ENCODE data around the gene KDM4B. TPM values are rescaled to one million over a fixed set of nuclear protein-coding genes. Genes with fewer than 3 reads are reported as not detected.

The KDM4B gene
- polyA plus RNA-seq, 1 experiment: 7.7 TPM

- Histone ChIP-seq H3K9me3 (ENCODE audit: control insufficient read depth, insufficient read depth, low read length) (peaks cover 9% of the 10 kb centered on the region), H3K4me3 (ENCODE audit: low read depth, low read length) (no peak overlapping the region), H3K27ac (ENCODE audit: low read depth, low read length) (no peak overlapping the region), H3K27me3 (ENCODE audit: control insufficient read depth, insufficient read depth, low read length) (no peaks in the 10 kb centered on the region)
- DNase-seq (ENCODE audit: low read depth, low spot score): no peak
- POLR2A ChIA-PET: no interaction called here
- CTCF ChIA-PET: no interaction called here
- no peak for TF ChIP-seq CTCF (IDR thresholded peaks at IDR 0.05; ENCODE audit: low read depth, low read length)
Measured at GRCh38 chr19:5064896-5065295, 96.0 kb downstream of the KDM4B start.

- ChIA-PET POLR2A (no interaction called here), CTCF (no interaction called here)
- no peak for DNase-seq (ENCODE audit: low read depth, low spot score)
- TF ChIP-seq CTCF (IDR thresholded peaks at IDR 0.05; ENCODE audit: low read depth, low read length): no peak
- H3K9me3 ChIP-seq (ENCODE audit: control insufficient read depth, insufficient read depth, low read length): peaks cover 9% of the 10 kb centered on the region
- H3K27me3 ChIP-seq (ENCODE audit: control insufficient read depth, insufficient read depth, low read length): no peaks in the 10 kb centered on the region
- H3K4me3 ChIP-seq (ENCODE audit: low read depth, low read length): no peak overlapping the region
- H3K27ac ChIP-seq (ENCODE audit: low read depth, low read length): no peak overlapping the region
Measured at GRCh38 chr19:5065663-5066093, 96.8 kb downstream of the KDM4B start.

GRCh38 chr19:5066768-5067167 lies 97.9 kb downstream of the KDM4B start:
- Histone ChIP-seq H3K27me3 (ENCODE audit: control insufficient read depth, insufficient read depth, low read length) (no peaks in the 10 kb centered on the region), H3K27ac (ENCODE audit: low read depth, low read length) (no peak overlapping the region), H3K9me3 (ENCODE audit: control insufficient read depth, insufficient read depth, low read length) (peaks cover 6% of the 10 kb centered on the region), H3K4me3 (ENCODE audit: low read depth, low read length) (no peak overlapping the region)
- ChIA-PET CTCF (no interaction called here), POLR2A (no interaction called here)
- DNase-seq (ENCODE audit: low read depth, low spot score): no peak
- no peak for TF ChIP-seq CTCF (IDR thresholded peaks at IDR 0.05; ENCODE audit: low read depth, low read length)

- H3K27me3 ChIP-seq (ENCODE audit: control insufficient read depth, insufficient read depth, low read length): no peaks in the 10 kb centered on the region
- no peak for TF ChIP-seq CTCF (IDR thresholded peaks at IDR 0.05; ENCODE audit: low read depth, low read length)
- ChIA-PET CTCF (no interaction called here), POLR2A (no interaction called here)
- no peak for DNase-seq (ENCODE audit: low read depth, low spot score)
- no peak overlapping the region for H3K4me3 ChIP-seq (ENCODE audit: low read depth, low read length)
- no peaks in the 10 kb centered on the region; the same call in 1 of the 2 replicates for H3K9me3 ChIP-seq (ENCODE audit: control insufficient read depth, insufficient read depth, low read length)
- no peak overlapping the region for H3K27ac ChIP-seq (ENCODE audit: low read depth, low read length)
Measured at GRCh38 chr19:5067678-5068077, 98.8 kb downstream of the KDM4B start.

- no peak overlapping the region for H3K4me3 ChIP-seq (ENCODE audit: low read depth, low read length)
- no peak for TF ChIP-seq CTCF (IDR thresholded peaks at IDR 0.05; ENCODE audit: low read depth, low read length)
- no peak for DNase-seq (ENCODE audit: low read depth, low spot score)
- H3K27me3 ChIP-seq (ENCODE audit: control insufficient read depth, insufficient read depth, low read length): no peaks in the 10 kb centered on the region
- CTCF ChIA-PET: no interaction called here
- no peaks in the 10 kb centered on the region; the same call in 1 of the 2 replicates for H3K9me3 ChIP-seq (ENCODE audit: control insufficient read depth, insufficient read depth, low read length)
- POLR2A ChIA-PET: no interaction called here
- H3K27ac ChIP-seq (ENCODE audit: low read depth, low read length): no peak overlapping the region
Measured at GRCh38 chr19:5068233-5069072, 99.5 kb downstream of the KDM4B start.

Measured in AG04450 (cell line).